GM18868 (cell line): ENCODE data around the gene SNX27.

Source experiments
- ATAC-seq: cut with Tn5 transposase; IDR thresholded peaks from one replicate; pipeline ENCODE4 v1.9.1; 2021; ENCODE audit warnings: mild to moderate bottlenecking, moderate library complexity; ENCODE audit not compliant: unreplicated experiment

The SNX27 gene

GRCh38 chr1:151703813-151704212 lies 92.0 kb downstream of the SNX27 start:
- no peak for ATAC-seq

- ATAC-seq = no peak
Observed at GRCh38 chr1:151704246-151704645, 92.4 kb downstream of the SNX27 start.

- no peak for ATAC-seq
Observed at GRCh38 chr1:151705146-151705545, 93.3 kb downstream of the SNX27 start.

GRCh38 chr1:151705753-151706463 lies 94.1 kb downstream of the SNX27 start:
- ATAC-seq = no peak

GRCh38 chr1:151706464-151707415 lies 94.9 kb downstream of the SNX27 start:
- ATAC-seq = no peak

- no peak for ATAC-seq
Observed at GRCh38 chr1:151707541-151708065, 95.8 kb downstream of the SNX27 start.

DNA sequence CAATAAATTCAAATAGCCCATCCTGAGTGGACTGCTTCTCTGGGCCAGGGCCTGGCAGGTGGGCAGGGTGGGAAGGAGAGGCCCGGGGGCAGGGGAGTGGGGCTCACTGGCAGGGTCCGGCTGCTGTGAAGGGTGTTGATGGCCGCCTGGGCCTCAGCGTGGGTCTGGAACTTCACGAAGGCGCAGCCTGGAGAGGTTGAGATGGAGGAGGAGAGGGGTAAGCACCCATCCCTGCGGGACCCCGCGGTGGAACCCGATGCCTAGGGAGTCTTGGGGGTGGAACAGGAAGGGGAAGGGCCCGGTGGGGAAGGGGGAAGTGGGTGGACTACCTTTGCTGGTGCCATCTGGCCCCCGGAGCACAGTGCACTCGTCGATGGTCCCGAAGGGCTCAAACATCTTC lies 97.0 kb downstream of the SNX27 start:
- ATAC-seq = no peak

DNA sequence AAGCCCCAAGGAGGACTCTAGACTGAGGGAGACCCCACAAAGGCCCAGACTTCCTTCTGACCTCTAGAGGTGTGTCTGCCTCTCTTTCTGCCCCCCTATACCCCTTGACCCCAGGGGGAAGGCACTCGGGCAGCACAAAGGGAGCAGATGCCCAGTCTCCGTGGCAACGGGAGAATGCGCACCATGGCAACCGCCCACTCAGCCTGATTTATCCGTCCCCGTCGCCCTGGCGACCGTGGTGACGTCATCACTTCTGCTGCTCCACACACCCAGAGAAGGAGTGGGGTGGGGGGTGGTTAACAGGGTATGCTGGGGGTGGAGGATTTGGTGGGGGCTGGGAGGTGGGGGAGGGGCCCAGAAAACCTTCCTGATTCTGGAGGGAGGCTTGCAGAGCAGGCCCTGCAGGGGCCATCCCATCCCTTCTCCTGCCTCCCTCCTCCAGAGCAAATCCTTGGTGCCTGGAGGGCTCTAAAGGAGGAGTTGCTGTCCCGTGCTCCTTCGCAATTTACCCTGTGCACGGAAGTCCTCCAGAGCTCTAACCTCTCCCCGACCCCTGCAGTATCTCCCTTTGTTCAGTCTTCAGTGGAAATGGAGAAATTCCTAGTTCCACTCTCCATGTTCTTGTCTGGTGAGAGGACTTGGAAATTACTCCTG lies 98.5 kb downstream of the SNX27 start:
- no peak for ATAC-seq

GRCh38 chr1:151711044-151711800 lies 99.4 kb downstream of the SNX27 start:
- ATAC-seq = no peak

- no peak for ATAC-seq
Observed at GRCh38 chr1:151711951-151712350, 100.1 kb downstream of the SNX27 start.

DNA sequence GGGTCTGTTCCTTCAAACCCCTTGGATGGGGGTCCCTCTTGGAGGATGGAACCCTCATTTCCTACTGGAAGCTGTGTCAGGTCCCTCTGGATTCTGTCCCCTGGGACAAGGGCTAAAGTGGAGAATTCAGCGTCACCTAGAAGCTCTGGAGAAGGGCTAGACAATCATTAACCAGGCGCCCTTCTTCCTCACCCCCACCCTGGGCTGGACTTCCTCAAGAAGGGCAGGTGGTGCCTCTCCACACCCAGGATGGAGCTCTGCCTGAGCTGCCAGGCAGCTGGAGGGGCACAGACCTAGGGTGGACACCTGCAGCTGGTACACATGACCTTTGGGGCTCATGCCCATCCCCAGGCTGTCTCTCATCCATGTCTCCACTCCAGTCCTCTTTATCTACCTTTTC lies 101.2 kb downstream of the SNX27 start:
- no peak for ATAC-seq

DNA sequence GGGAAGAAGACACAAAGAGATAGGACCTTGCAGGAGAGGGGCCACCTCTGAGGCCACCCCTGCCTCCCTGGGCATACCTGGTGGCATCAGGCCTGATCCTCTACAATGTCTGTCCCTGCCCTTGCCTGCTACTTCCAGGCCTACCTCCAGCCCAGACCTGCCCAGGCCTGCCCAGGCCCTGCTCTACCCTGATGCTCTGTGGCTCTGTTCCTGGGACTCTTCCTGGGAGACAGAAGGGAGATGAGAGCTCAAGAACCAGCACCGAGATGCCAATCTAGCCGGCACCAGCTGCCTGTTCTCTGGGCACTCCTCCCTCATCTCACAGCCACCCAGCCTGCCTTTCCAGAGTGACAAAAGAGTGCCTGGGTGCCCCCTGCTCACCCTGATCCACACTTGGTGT lies 102.0 kb downstream of the SNX27 start:
- no peak for ATAC-seq

DNA sequence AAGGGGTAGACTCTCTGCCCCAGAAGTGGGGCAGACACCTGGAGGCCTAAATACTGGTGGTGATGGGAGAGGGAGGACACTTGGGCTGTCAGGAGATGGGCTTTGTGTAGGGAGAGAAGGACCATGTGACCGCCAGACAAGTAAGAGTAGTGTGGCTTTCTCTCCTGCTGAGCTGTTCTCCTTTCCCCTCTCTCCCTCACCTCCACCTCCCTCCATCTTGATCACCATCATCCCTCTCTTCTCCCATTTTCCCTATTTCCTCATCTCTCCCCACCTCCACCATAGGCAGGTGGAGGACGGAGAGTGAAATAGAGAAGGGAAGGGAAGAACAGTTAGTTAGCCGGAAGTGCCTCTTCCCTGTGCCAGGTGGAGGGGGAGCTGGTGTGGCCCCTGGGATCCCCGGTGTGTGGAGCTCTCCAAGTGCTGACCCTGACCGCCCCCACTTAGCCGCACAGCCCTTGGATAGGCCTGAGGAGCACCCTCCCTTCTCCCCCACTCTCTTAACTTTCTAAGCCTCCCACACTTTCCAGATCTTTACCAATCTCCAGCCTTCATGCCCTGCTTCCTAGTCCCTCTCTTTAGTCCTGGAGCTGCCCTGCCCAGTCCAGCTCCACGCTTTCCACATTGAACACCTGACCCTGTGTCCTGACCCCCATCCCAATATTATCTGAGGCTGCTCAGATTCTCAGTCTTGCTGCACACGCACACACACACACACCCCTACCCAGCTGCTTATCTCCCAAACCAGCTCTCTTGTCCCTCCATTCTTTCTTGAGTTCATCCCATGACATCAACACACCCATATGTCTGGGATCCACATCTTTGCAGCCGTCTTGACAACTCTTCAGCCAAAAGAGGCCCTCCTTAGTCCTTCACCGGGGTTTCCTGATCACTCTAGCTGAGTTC lies 103.2 kb downstream of the SNX27 start:
- ATAC-seq = no peak

DNA sequence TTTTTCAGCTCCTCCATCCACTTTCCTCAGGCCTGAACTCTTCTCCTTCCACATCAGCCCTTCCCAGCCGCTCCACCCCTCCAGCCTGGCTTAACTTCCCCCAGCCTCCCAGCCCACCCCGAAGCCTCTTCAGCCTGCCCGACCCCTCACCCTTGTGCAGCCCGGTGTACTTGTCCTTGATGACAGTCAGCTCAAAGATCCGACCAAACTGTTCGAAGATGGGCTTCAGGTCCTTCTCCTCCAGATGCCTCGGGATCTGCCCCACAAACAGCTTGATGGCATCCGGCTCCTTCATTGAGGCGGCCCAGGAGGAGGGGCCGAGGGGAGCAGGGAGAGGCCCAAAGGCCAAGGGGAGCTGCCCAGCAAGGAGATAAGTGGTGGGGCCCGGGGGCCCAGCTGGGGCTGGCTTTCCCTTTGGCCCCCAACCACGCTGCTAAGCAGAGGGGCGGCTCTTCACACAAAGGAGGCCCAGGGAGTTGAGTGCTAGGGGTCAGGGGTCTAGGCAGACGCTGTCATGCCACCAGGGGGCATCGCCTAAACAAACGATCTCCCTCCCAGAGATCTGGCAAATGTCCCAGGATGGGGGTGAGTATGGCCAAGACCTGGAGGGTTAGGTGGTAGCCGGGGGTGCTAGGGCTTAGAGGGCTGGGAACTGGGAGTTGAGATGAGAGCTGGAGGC lies 104.0 kb downstream of the SNX27 start:
- ATAC-seq = no peak

GRCh38 chr1:151716405-151716762 lies 104.5 kb downstream of the SNX27 start:
- ATAC-seq = no peak

GRCh38 chr1:151716771-151717631 lies 105.2 kb downstream of the SNX27 start, which contains the start of gene CELF3:
TSS of gene CELF3 (minus strand) at chr1:151716803. CDS start at chr1:151716020, 783 bp downstream.
- no peak for ATAC-seq

- no peak for ATAC-seq
Observed at GRCh38 chr1:151718011-151718431, 106.2 kb downstream of the SNX27 start.

DNA sequence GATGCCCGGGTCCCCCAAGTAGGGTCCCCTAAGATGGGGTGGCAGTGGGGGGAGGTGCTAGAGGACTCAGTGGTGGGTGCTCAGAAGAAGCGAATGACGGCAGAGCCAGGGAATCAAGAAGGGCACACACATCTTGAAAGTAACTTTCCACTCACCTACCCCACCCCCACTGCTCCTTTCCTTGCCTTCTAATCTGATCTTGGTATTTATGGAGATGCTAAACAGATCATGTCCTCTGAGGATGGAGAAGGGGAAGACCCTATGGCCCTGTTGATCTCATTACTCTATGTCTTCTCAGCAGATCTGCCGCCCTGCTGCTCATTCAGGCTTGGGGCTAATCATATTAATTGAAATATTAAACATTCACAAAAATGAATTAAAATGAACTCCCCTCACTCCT lies 106.8 kb downstream of the SNX27 start:
- no peak for ATAC-seq
